Endothelial cell (in vitro differentiated cells): ENCODE results near the gene CCDC68. TPM values are rescaled to one million over a fixed set of nuclear protein-coding genes. Genes with fewer than 3 reads are reported as not detected.

ENCODE experiments used
- DNase-seq: peaks from one replicate; pipeline ENCODE4 v3.0.0; 2021; ENCODE audit warnings: low spot score
- H3K27ac Mint-ChIP-seq: one replicate; pipeline ENCODE4 v1.8.0; 2021; ENCODE audit warnings: mixed read lengths, inconsistent platforms; ENCODE audit not compliant: unreplicated experiment
- H3K27me3 Mint-ChIP-seq: one replicate; pipeline ENCODE4 v1.8.0; 2021; ENCODE audit warnings: mild to moderate bottlenecking, moderate library complexity, mixed read lengths, inconsistent platforms; ENCODE audit not compliant: unreplicated experiment
- H3K36me3 Mint-ChIP-seq: one replicate; pipeline ENCODE4 v1.8.0; 2021; ENCODE audit warnings: mild to moderate bottlenecking, low read depth, mixed read lengths, inconsistent platforms; ENCODE audit not compliant: unreplicated experiment
- H3K4me1 Mint-ChIP-seq: one replicate; pipeline ENCODE4 v1.8.0; 2021; ENCODE audit warnings: mild to moderate bottlenecking, mixed read lengths, inconsistent platforms; ENCODE audit not compliant: unreplicated experiment
- H3K4me3 Mint-ChIP-seq: one replicate; pipeline ENCODE4 v1.8.0; 2021; ENCODE audit warnings: mild to moderate bottlenecking, mixed read lengths, inconsistent platforms; ENCODE audit not compliant: unreplicated experiment
- H3K9me3 Mint-ChIP-seq: one replicate; pipeline ENCODE4 v1.8.0; 2021; ENCODE audit warnings: mixed read lengths, inconsistent platforms; ENCODE audit not compliant: unreplicated experiment
- CTCF ChIP-seq: fragments of 200-600 bp; sonication (generic); IDR thresholded peaks from one replicate; pipeline ENCODE4 v1.5.0; 2021; ENCODE audit warnings: antibody characterized with exemption; ENCODE audit not compliant: unreplicated experiment
- total RNA-seq: library from RNA; stranded (reverse); fragmentation: NEBNext Ultra II Directional; extraction: Animal tissue kit (Norgen Biotek cat#: 25700); gene quantifications from one replicate; pipeline ENCODE4 v1.2.1, GENCODE V29; 2021; ENCODE audit not compliant: unreplicated experiment

CCDC68 gene
- total RNA-seq, 1 donor from 2014 or later, result 0.87 TPM

GRCh38 chr18:54926593-54927325 is 32.5 kb downstream of the CCDC68 start:
- Mint-ChIP-seq H3K27ac (no peak overlapping the region), H3K4me3 (no peak overlapping the region), H3K9me3 (no peaks in the 10 kb centered on the region), H3K27me3 (no peaks in the 10 kb centered on the region), H3K4me1 (peaks cover 13% of the 10 kb centered on the region), H3K36me3 (no peaks in the 10 kb centered on the region)
- no peak for TF ChIP-seq CTCF
- no peak for DNase-seq

- Mint-ChIP-seq H3K27ac (no peak overlapping the region), H3K4me1 (peaks cover 13% of the 10 kb centered on the region), H3K36me3 (no peaks in the 10 kb centered on the region), H3K27me3 (no peaks in the 10 kb centered on the region), H3K4me3 (no peak overlapping the region), H3K9me3 (no peaks in the 10 kb centered on the region)
- DNase-seq, result no peak
- TF ChIP-seq CTCF, result no peak
These were observed 34.3 kb downstream of the CCDC68 start for GRCh38 chr18:54924948-54925347.

- no peak for DNase-seq
- H3K4me3 Mint-ChIP-seq, result no peak overlapping the region
- peaks cover 14% of the 10 kb centered on the region for H3K4me1 Mint-ChIP-seq
- H3K27ac Mint-ChIP-seq, result no peak overlapping the region
- TF ChIP-seq CTCF, result no peak
- no peaks in the 10 kb centered on the region for H3K27me3 Mint-ChIP-seq
- no peaks in the 10 kb centered on the region for H3K9me3 Mint-ChIP-seq
- H3K36me3 Mint-ChIP-seq, result no peaks in the 10 kb centered on the region
These were observed 35.8 kb downstream of the CCDC68 start for GRCh38 chr18:54923339-54923956.

GRCh38 chr18:54919412-54919811 is 39.8 kb downstream of the CCDC68 start:
- Mint-ChIP-seq H3K36me3 (no peaks in the 10 kb centered on the region), H3K4me3 (no peak overlapping the region), H3K9me3 (no peaks in the 10 kb centered on the region), H3K27me3 (peaks cover 5% of the 10 kb centered on the region), H3K27ac (no peak overlapping the region), H3K4me1 (peaks cover 23% of the 10 kb centered on the region)
- no peak for TF ChIP-seq CTCF
- DNase-seq, result no peak

GRCh38 chr18:54918060-54918459 is 41.2 kb downstream of the CCDC68 start:
- H3K27ac Mint-ChIP-seq, result no peak overlapping the region
- H3K9me3 Mint-ChIP-seq, result no peaks in the 10 kb centered on the region
- H3K27me3 Mint-ChIP-seq, result peaks cover 5% of the 10 kb centered on the region
- H3K36me3 Mint-ChIP-seq, result no peaks in the 10 kb centered on the region
- no peak overlapping the region for H3K4me3 Mint-ChIP-seq
- no peak for TF ChIP-seq CTCF
- no peak for DNase-seq
- H3K4me1 Mint-ChIP-seq, result peaks cover 19% of the 10 kb centered on the region
